GM19099 (cell line): ENCODE results near the gene IGSF1.

Experiments
- POLR2A ChIP-seq: IDR thresholded peaks from 3 replicates; pipeline ENCODE4 v1.6.1; 2011; ENCODE audit warnings: low read depth; ENCODE audit not compliant: insufficient read length; ENCODE audit errors: extremely low read depth

The IGSF1 gene

GRCh38 chrX:131287560-131288179, 1.4 kb downstream of the IGSF1 start:
- no peak for TF ChIP-seq POLR2A

DNA sequence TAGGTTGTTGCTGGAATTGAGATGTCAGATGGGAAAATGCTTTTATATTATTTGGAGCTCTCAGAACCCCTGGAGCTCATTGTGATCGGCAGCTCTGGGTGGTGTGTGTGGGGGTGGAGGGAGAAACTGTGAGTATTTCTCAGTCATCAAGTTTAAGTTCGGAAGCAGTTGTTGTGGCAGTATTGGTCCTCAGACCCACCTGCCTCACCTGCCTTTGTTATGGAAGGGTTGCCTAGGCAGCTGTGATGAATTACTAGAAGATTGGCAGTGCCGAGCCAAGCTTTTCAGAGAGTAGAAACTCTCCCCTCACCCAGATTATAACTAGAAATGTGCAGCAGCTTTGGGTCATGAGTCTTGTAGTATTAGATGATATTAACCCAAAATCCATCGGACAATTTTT, 9.5 kb downstream of the IGSF1 start:
- TF ChIP-seq POLR2A = no peak

DNA sequence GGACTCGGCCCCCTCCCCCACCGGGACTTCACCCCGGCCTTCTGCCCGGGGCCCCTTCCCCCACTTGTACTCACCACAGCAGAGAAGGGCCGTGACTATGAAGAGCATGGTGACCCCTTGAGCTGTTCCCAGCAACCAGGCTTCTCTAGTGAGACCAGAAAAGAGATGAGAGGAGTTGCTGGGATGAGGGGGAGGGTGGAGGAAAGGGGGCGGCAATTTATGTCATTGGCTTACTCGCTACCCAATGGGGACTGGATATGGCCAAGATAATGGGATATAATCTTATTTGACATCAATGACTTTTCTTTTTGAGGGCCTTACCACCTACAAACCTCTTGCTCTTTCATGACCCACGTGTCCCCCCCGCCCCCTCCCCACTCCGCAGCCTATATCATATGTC, 9.9 kb downstream of the IGSF1 start:
- no peak for TF ChIP-seq POLR2A

DNA sequence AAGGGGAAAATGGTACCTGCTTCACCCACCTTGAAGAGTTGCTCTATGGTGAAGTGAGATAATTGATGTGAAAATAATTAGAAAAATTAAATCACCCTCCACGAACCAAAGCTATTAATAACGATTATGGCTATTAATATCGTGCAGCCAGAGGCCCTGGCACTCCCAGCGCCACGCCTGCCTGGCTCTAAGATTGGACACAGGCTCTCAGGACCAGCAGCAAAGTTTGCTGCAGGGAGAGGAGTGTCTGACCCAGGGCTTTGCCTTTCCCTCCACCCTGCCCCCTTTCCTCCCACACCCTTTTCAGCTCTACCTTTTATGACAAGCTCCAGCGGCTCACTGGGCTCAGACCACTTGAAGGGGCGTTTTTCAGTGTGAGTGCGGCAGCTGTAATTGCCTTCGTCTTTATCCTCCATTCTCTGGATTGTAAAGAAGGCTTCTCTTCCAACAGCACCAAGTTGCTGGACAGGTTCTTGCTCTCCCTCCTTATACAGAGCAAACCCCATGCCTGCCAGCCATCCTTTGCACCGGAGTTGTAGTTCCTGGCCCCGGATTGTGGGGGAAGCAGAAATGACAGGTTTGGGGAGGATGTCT, 11.5 kb downstream of the IGSF1 start:
- no peak for TF ChIP-seq POLR2A

GRCh38 chrX:131273011-131273410, 16.1 kb downstream of the IGSF1 start:
- no peak for TF ChIP-seq POLR2A

DNA sequence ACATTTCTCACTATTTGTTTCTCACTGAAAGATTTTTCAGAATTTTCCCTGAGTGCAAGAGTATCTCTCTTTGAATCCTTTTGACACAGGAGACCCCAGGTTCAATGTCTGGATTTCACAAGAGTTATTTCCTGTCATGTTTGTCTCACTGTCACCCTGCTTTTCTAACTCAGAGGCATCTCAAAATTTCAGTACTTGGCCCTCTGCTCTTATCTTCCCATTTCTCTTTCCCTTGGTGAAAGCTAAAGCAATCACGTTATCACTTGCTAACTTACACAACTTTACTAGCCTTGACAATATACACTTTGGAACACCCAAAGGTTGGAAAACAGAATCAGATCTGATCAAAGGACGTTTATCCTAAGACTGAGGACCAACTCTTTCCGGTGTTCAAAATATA, 17.3 kb downstream of the IGSF1 start:
- no peak for TF ChIP-seq POLR2A

GRCh38 chrX:131271274-131271673, 17.8 kb downstream of the IGSF1 start:
- TF ChIP-seq POLR2A = no peak

GRCh38 chrX:131270080-131270479, 19.0 kb downstream of the IGSF1 start:
- TF ChIP-seq POLR2A = no peak

- no peak for TF ChIP-seq POLR2A
These were observed 24.4 kb downstream of the IGSF1 start for GRCh38 chrX:131264665-131265064.

DNA sequence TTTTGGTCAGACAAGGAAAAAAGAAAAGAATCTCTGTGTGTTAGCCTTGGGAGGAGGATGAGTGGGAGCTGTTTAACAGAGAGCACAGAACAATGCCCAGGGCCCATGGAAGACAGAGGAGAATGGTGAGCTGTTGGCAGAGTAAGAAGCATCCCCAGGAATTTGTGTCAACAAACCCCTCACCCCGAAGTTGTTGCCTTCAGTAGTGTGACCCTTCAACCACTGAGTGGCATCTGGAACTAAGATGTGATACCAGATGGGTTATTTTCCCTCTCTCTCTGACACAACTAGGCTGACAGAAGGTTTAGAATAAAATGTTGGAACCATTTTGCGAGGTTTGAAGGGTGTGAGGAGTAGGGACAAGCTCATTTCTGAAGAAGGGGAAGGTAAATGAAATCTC, 25.1 kb downstream of the IGSF1 start:
- no peak for TF ChIP-seq POLR2A

- no peak for TF ChIP-seq POLR2A
These were observed 26.1 kb downstream of the IGSF1 start for GRCh38 chrX:131262738-131263679.

DNA sequence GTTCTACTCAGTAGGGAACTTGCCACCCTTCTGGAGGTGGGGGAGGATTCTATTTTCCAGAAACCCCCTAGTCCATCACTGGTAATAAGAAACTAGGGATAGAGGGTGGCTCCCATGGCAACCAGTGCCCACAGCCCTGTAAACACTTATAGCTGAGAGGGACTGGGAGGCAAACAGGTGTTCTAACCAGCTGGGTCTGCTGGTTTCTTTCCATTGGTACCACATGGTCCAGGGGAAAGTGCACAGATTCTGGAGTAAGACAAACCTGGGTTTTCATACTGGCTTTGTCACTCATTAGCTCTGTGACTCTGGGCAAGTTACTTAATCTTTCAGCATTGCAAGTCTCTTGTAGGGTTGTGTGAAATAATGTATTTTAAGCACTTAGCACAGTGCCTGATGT, 26.9 kb downstream of the IGSF1 start:
- no peak for TF ChIP-seq POLR2A

- no peak for TF ChIP-seq POLR2A
These were observed 31.7 kb downstream of the IGSF1 start for GRCh38 chrX:131257367-131257766.

GRCh38 chrX:131239057-131239456, 50.0 kb downstream of the IGSF1 start:
- TF ChIP-seq POLR2A = no peak

DNA sequence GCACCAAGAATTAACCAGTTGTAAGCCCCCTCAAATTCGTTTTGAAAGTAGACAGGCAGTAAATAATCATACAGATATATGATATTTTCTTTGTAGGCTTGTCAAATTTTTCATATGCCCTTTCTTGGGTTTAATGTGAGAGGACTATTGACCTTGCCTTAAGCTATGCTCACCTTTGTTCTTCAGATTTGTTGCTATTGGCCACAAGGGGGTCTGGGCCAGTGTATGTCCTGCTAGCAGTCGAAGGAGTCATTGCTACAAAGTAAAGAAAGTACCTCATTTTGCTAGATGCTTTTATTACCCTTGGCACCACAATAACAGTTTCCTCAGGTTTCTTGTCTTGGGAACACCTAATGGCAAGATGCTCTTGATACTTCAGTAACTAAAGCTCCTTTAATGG, 51.7 kb downstream of the IGSF1 start:
- no peak for TF ChIP-seq POLR2A
